Endothelial cell of umbilical vein (primary cell): ENCODE measurements around the gene MPDZ.

ENCODE experiments used
- EZH2 ChIP-seq: IDR thresholded peaks from 2 replicates; pipeline ENCODE4 v1.6.1; 2012; ENCODE audit warnings: borderline replicate concordance, low read depth, mild to moderate bottlenecking, moderate library complexity, low read length, inconsistent platforms; ENCODE audit not compliant: severe bottlenecking
- FOS ChIP-seq: IDR thresholded peaks from 2 replicates; pipeline ENCODE4 v1.6.1; 2011; ENCODE audit warnings: mild to moderate bottlenecking, low read length, moderate library complexity, borderline replicate concordance; ENCODE audit not compliant: insufficient read depth
- POLR2A ChIP-seq: IDR thresholded peaks from 2 replicates; pipeline ENCODE4 v1.6.1; 2012; ENCODE audit warnings: low read depth, mild to moderate bottlenecking, control low read depth, low read length
- POLR2AphosphoS5 ChIP-seq: IDR thresholded peaks from 2 replicates; pipeline ENCODE4 v1.6.1; 2012; ENCODE audit warnings: low read depth, mild to moderate bottlenecking, control low read depth, low read length, moderate library complexity; ENCODE audit not compliant: insufficient read depth
- TF ChIP-seq, protein P1 (sequence below), 2 donors: IDR thresholded peaks; 1 replicate in 1 of 2; 2 replicates in 1 of 2; pipeline ENCODE4 v1.5.1; 2011; ENCODE audit warnings: low read length in 2 of 2, mild to moderate bottlenecking in 2 of 2, moderate library complexity in 2 of 2, control low read depth in 1 of 2, inconsistent platforms in 1 of 2, low read depth in 1 of 2; ENCODE audit not compliant: insufficient read depth in 1 of 2; ENCODE audit errors: extremely low read depth in 1 of 2
- TF ChIP-seq, protein P2 (sequence below): IDR thresholded peaks from 2 replicates; pipeline ENCODE4 v1.6.1; 2011; ENCODE audit not compliant: insufficient read depth, insufficient read length

DNA sequence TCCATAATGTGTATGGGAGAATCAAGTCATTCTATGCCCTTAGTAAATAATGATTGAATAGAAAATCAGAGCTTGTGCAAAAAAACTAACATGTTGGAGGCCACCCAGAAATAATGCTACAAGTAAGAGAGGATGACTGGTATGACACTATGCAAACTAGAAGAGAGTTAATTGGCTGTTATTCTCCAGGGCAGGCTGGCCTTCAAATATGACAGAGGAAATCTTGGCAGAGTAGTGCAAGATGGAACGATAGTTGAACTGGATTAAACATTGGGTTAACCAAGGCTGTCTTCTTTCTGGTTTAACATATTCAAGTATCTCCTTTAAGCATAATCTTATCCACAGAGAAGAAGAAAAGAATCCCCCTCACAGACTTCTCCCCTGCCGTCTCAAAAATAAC is 196.1 kb downstream of the MPDZ start:
- TF ChIP-seq, protein P1, sequence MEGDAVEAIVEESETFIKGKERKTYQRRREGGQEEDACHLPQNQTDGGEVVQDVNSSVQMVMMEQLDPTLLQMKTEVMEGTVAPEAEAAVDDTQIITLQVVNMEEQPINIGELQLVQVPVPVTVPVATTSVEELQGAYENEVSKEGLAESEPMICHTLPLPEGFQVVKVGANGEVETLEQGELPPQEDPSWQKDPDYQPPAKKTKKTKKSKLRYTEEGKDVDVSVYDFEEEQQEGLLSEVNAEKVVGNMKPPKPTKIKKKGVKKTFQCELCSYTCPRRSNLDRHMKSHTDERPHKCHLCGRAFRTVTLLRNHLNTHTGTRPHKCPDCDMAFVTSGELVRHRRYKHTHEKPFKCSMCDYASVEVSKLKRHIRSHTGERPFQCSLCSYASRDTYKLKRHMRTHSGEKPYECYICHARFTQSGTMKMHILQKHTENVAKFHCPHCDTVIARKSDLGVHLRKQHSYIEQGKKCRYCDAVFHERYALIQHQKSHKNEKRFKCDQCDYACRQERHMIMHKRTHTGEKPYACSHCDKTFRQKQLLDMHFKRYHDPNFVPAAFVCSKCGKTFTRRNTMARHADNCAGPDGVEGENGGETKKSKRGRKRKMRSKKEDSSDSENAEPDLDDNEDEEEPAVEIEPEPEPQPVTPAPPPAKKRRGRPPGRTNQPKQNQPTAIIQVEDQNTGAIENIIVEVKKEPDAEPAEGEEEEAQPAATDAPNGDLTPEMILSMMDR (IDR thresholded peaks at IDR 0.05; ENCODE audit: extremely low read depth in 1 of 2, insufficient read depth in 1 of 2, low read depth in 1 of 2, low read length in 2 of 2), result no peak
- TF ChIP-seq EZH2 (no peak), POLR2AphosphoS5 (no peak), FOS (no peak), POLR2A (no peak)
- TF ChIP-seq, protein P2, sequence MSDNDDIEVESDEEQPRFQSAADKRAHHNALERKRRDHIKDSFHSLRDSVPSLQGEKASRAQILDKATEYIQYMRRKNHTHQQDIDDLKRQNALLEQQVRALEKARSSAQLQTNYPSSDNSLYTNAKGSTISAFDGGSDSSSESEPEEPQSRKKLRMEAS, result no peak
